Endothelial cell of umbilical vein (primary cell): Measurements from ENCODE around the gene CNNM4.

Experiments
- EZH2 ChIP-seq: IDR thresholded peaks from 2 replicates; pipeline ENCODE4 v1.6.1; 2012; ENCODE audit warnings: borderline replicate concordance, low read depth, mild to moderate bottlenecking, moderate library complexity, low read length, inconsistent platforms; ENCODE audit not compliant: severe bottlenecking
- MYC ChIP-seq: IDR thresholded peaks from one replicate; pipeline ENCODE4 v1.6.1; 2011; ENCODE audit warnings: mild to moderate bottlenecking, low read depth, low read length
- TF ChIP-seq, protein P1 (sequence below), 2 donors: IDR thresholded peaks; 1 replicate in 1 of 2; 2 replicates in 1 of 2; pipeline ENCODE4 v1.5.1; 2011; ENCODE audit warnings: low read length in 2 of 2, mild to moderate bottlenecking in 2 of 2, moderate library complexity in 2 of 2, control low read depth in 1 of 2, inconsistent platforms in 1 of 2, low read depth in 1 of 2; ENCODE audit not compliant: insufficient read depth in 1 of 2; ENCODE audit errors: extremely low read depth in 1 of 2

DNA sequence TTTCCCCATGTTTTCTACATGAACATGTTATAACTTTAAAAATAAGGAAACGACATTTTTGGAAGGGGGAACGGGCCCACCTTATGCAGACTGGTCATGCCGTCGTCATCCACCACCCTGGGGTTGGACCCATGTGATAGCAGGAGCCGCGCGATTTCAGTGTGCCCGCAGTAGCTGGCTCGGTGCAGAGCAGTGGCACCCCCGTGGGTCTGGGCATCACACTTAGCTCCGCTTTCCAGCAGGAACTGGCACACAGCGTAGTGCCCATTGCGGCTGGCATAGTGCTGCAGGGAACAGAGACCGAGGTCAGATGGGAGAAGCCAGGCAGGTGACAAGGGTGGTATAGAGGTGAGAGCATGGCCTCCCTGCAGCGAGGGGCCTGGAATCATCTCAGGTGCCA is 92.6 kb downstream of the CNNM4 start:
- TF ChIP-seq, protein P1, sequence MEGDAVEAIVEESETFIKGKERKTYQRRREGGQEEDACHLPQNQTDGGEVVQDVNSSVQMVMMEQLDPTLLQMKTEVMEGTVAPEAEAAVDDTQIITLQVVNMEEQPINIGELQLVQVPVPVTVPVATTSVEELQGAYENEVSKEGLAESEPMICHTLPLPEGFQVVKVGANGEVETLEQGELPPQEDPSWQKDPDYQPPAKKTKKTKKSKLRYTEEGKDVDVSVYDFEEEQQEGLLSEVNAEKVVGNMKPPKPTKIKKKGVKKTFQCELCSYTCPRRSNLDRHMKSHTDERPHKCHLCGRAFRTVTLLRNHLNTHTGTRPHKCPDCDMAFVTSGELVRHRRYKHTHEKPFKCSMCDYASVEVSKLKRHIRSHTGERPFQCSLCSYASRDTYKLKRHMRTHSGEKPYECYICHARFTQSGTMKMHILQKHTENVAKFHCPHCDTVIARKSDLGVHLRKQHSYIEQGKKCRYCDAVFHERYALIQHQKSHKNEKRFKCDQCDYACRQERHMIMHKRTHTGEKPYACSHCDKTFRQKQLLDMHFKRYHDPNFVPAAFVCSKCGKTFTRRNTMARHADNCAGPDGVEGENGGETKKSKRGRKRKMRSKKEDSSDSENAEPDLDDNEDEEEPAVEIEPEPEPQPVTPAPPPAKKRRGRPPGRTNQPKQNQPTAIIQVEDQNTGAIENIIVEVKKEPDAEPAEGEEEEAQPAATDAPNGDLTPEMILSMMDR (IDR thresholded peaks at IDR 0.05; ENCODE audit: extremely low read depth in 1 of 2, insufficient read depth in 1 of 2, low read depth in 1 of 2, low read length in 2 of 2) = no peak
- TF ChIP-seq EZH2 (no peak), MYC (no peak)
